ENCODE results near the gene IRF2BP1.

DNA sequence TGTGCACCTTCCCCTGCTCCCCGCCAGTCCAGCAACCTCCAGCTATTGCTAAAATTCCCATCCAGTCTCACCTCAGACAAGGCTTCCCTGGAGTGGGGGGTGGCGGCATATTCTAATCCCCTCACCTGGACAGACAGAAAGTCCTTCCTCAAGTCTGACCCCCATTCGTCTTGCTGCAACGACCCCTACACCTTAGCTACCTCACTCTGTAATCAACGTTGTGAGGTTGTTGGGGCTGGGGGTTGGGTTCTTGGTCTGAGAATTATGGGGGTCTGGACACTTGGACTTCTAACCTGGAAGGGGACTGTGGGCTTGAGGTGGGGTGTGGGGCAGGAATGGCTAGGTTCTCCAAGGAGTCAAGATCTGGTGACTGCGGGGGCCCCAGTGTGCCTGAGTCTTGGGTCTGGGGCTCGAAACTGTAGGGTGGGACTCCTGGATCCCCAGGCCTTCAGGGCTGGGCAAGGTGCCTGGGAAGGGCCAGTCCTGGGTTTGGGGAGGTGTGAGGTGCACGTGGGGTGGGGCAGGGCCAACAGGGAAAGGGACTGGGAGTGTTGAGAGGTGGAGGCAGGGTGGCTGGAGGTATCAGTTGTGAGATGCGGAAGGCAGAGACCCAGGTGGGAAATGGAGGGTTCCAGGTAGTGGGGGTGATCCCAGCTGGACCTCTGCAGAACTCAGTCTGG is 20.5 kb downstream of the IRF2BP1 start:
- TF ChIP-seq, protein P1, sequence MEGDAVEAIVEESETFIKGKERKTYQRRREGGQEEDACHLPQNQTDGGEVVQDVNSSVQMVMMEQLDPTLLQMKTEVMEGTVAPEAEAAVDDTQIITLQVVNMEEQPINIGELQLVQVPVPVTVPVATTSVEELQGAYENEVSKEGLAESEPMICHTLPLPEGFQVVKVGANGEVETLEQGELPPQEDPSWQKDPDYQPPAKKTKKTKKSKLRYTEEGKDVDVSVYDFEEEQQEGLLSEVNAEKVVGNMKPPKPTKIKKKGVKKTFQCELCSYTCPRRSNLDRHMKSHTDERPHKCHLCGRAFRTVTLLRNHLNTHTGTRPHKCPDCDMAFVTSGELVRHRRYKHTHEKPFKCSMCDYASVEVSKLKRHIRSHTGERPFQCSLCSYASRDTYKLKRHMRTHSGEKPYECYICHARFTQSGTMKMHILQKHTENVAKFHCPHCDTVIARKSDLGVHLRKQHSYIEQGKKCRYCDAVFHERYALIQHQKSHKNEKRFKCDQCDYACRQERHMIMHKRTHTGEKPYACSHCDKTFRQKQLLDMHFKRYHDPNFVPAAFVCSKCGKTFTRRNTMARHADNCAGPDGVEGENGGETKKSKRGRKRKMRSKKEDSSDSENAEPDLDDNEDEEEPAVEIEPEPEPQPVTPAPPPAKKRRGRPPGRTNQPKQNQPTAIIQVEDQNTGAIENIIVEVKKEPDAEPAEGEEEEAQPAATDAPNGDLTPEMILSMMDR (IDR thresholded peaks at IDR 0.05): no peak
- TF ChIP-seq POLR2A (IDR thresholded peaks at IDR 0.05) (no peak), POLR2AphosphoS5 (IDR thresholded peaks at IDR 0.05) (no peak)
